Ishikawa (cell line): ENCODE data around the gene MTG2.

ENCODE experiments used
- CEBPB ChIP-seq: IDR thresholded peaks from 2 replicates; pipeline ENCODE4 v1.6.1; 2012
- CREB1 ChIP-seq: IDR thresholded peaks from 2 replicates; pipeline ENCODE4 v1.6.1; 2012; ENCODE audit warnings: low read depth
- EGR1 ChIP-seq: IDR thresholded peaks from 2 replicates; pipeline ENCODE4 v1.6.1; 2012
- EP300 ChIP-seq: IDR thresholded peaks from 2 replicates; pipeline ENCODE4 v1.6.1; 2012; ENCODE audit warnings: borderline replicate concordance
- FOXM1 ChIP-seq: IDR thresholded peaks from 2 replicates; pipeline ENCODE4 v1.6.1; 2012; ENCODE audit warnings: low read depth, borderline replicate concordance
- NFIC ChIP-seq: IDR thresholded peaks from 2 replicates; pipeline ENCODE4 v1.6.1; 2012
- RAD21 ChIP-seq: IDR thresholded peaks from 2 replicates; pipeline ENCODE4 v1.6.1; 2012; ENCODE audit warnings: low read depth
- TAF1 ChIP-seq: IDR thresholded peaks from 2 replicates; pipeline ENCODE4 v1.6.1; 2012; ENCODE audit warnings: low read depth, mild to moderate bottlenecking
- TCF12 ChIP-seq: IDR thresholded peaks from 2 replicates; pipeline ENCODE4 v1.6.1; 2012; ENCODE audit warnings: low read depth
- TEAD4 ChIP-seq: IDR thresholded peaks from 2 replicates; pipeline ENCODE4 v1.6.1; 2012
- USF1 ChIP-seq: IDR thresholded peaks from 2 replicates; pipeline ENCODE4 v1.6.1; 2012
- YY1 ChIP-seq: IDR thresholded peaks from 2 replicates; pipeline ENCODE4 v1.6.1; 2012; ENCODE audit warnings: low read depth
- ZBTB7A ChIP-seq: IDR thresholded peaks from 2 replicates; pipeline ENCODE4 v1.6.1; 2012; ENCODE audit warnings: low read depth
- TF ChIP-seq, protein P1 (sequence below): IDR thresholded peaks from 2 replicates; pipeline ENCODE4 v1.6.1; 2012
- TF ChIP-seq, protein P2 (sequence below): IDR thresholded peaks from 2 replicates; pipeline ENCODE4 v1.6.1; 2012; ENCODE audit warnings: low read depth, mild to moderate bottlenecking

MTG2 gene

GRCh38 chr20:62134735-62135231 is 48.0 kb upstream of the MTG2 start:
- peak; percentile 32; the same call in 1 of the 2 replicates for TF ChIP-seq NFIC
- no peak for TF ChIP-seq EP300

DNA sequence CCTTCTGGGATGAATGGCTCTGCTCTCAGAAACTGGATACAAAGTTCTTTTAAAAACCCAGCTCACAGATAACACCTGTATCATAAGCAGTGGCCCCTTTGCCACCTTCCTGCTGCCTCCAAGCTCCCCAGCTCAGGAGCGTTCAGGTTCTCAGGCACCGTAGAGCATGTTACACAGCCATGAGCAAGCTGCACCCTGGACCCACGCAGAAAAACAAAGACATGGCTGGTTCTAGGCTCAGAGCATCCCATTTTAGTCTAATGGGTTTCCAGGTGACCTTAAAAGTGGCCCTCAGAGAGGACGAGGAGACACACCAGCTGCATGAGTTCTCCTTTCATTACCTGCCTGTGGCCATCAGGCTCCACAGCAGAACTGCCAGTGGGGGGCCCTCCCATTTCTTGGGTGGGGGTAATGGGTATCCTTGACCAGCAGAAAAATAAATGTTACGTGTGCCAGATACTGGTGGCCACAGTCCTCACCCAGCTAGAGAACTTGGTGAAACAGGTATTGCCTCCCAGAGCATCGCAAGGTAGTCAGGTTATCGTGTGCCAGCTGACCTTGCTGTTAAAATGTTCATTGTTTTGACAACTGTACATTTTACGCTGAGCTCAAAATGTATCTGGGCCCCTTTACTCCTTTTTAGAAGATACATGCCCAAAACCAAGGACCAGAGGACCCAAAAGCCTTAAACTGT is 47.1 kb upstream of the MTG2 start:
- TF ChIP-seq TCF12 (no peak), EGR1 (no peak), FOXM1 (no peak)
- TF ChIP-seq, protein P1, sequence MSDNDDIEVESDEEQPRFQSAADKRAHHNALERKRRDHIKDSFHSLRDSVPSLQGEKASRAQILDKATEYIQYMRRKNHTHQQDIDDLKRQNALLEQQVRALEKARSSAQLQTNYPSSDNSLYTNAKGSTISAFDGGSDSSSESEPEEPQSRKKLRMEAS = no peak

- TF ChIP-seq TCF12 (no peak), NFIC (peak; percentile 37; the same call in 1 of the 2 replicates), CEBPB (no peak), ZBTB7A (no peak), EP300 (no peak), EGR1 (no peak), FOXM1 (no peak), TAF1 (no peak), TEAD4 (no peak), USF1 (no peak), CREB1 (no peak), YY1 (no peak), RAD21 (peak; percentile 69)
- TF ChIP-seq, protein P1 = no peak
- TF ChIP-seq, protein P2, sequence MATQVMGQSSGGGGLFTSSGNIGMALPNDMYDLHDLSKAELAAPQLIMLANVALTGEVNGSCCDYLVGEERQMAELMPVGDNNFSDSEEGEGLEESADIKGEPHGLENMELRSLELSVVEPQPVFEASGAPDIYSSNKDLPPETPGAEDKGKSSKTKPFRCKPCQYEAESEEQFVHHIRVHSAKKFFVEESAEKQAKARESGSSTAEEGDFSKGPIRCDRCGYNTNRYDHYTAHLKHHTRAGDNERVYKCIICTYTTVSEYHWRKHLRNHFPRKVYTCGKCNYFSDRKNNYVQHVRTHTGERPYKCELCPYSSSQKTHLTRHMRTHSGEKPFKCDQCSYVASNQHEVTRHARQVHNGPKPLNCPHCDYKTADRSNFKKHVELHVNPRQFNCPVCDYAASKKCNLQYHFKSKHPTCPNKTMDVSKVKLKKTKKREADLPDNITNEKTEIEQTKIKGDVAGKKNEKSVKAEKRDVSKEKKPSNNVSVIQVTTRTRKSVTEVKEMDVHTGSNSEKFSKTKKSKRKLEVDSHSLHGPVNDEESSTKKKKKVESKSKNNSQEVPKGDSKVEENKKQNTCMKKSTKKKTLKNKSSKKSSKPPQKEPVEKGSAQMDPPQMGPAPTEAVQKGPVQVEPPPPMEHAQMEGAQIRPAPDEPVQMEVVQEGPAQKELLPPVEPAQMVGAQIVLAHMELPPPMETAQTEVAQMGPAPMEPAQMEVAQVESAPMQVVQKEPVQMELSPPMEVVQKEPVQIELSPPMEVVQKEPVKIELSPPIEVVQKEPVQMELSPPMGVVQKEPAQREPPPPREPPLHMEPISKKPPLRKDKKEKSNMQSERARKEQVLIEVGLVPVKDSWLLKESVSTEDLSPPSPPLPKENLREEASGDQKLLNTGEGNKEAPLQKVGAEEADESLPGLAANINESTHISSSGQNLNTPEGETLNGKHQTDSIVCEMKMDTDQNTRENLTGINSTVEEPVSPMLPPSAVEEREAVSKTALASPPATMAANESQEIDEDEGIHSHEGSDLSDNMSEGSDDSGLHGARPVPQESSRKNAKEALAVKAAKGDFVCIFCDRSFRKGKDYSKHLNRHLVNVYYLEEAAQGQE = no peak
Observed at GRCh38 chr20:62136283-62137091, 46.3 kb upstream of the MTG2 start.

DNA sequence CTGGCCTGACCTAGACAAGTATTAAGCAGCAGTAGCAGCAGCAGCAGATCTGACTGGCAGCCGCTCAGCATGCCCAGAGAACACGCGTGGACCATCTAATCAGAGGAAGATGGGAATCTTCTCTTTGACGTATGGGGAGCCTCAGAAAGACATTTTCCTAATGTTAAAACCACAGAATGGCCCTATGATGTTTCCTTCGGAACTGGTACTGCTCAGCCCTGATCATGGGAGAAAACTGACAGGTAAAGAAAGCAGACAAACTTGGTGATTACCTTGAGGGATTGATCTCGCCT is 45.8 kb upstream of the MTG2 start:
- TF ChIP-seq USF1 = no peak
- no peak for TF ChIP-seq EGR1
- TF ChIP-seq TCF12 = no peak
- TF ChIP-seq, protein P2 = no peak
- no peak for TF ChIP-seq ZBTB7A
- TF ChIP-seq, protein P1 = no peak
- TF ChIP-seq NFIC = no peak
- TF ChIP-seq RAD21 = no peak
- no peak for TF ChIP-seq TAF1

DNA sequence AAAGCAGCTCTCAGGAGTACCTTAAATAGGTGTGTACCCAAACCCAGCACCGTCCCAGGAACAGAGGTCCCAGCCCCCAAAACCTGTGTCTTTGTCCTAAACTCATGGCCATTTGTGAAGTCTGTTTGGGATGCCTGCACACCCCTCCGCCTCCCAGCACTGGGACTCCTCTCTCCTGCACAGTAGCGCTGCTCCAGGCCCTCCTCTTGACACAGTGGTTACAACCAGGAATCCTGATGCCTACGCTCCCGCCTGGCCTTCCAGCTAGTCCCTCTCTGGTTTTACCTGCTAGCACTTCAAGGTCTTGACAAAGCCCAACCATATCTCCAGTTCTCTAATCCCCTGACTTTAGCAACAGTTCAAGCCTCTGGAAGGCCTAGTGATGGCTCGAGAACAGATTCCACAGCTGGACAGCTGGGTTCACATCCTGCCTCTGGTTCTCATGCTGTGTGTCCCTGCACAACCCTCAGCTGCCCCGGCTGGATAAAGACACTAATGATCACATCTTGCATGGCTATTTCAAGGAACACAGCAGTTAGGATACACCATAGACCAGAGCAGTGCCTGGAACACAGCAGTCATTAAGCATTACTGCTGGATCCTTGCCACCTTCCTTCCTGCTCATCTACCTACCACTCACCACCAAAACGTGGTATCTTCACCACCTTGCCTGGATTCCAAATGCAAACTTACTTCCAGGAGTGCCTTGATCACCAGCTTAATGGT is 45.2 kb upstream of the MTG2 start:
- TF ChIP-seq CREB1 = no peak
- TF ChIP-seq TCF12 = no peak
- TF ChIP-seq CEBPB = no peak
- no peak for TF ChIP-seq USF1
- no peak for TF ChIP-seq YY1
- TF ChIP-seq, protein P1 = no peak
- TF ChIP-seq EGR1 = no peak
- no peak for TF ChIP-seq TAF1
- TF ChIP-seq NFIC = no peak
- TF ChIP-seq ZBTB7A = no peak
- TF ChIP-seq TEAD4 = no peak
- no peak for TF ChIP-seq EP300
- TF ChIP-seq, protein P2 = no peak
- no peak for TF ChIP-seq RAD21
- TF ChIP-seq FOXM1 = no peak
